GM23248 (cell line): ENCODE results near the gene APP.

Source experiments
- EZH2 ChIP-seq: fragments of 200-600 bp; sonication (generic); IDR thresholded peaks from 2 replicates; pipeline ENCODE4 v1.6.1; 2018; ENCODE audit warnings: antibody characterized with exemption, mild to moderate bottlenecking; ENCODE audit not compliant: insufficient read depth, poor library complexity, severe bottlenecking
- EZH2phosphoT487 ChIP-seq: fragments of 200-600 bp; sonication (generic); IDR thresholded peaks from 2 replicates; pipeline ENCODE4 v1.6.1; 2018; ENCODE audit warnings: antibody characterized with exemption, moderate library complexity, mild to moderate bottlenecking, low read depth; ENCODE audit not compliant: insufficient read depth

- TF ChIP-seq EZH2 = no peak
- no peak for TF ChIP-seq EZH2phosphoT487
These were observed 291.4 kb downstream of the APP start for GRCh38 chr21:25879203-25879602.
